ENCODE data around the gene RHBDL1.

Gene RHBDL1

GRCh38 chr16:652454-653305, 22.8 kb upstream of the RHBDL1 start:
- no peak for DNase-seq (ENCODE audit: extremely low read depth in 1 of 2, low read depth in 1 of 2)

- no peak for DNase-seq (ENCODE audit: extremely low read depth in 1 of 2, low read depth in 1 of 2)
Observed at GRCh38 chr16:654034-654433, 21.4 kb upstream of the RHBDL1 start.

- DNase-seq (ENCODE audit: extremely low read depth in 1 of 2, low read depth in 1 of 2): no peak
Observed at GRCh38 chr16:657487-657886, 18.0 kb upstream of the RHBDL1 start.

- no peak for DNase-seq (ENCODE audit: extremely low read depth in 1 of 2, low read depth in 1 of 2)
Observed at GRCh38 chr16:658679-659571, 16.5 kb upstream of the RHBDL1 start.

- no peak for DNase-seq (ENCODE audit: extremely low read depth in 1 of 2, low read depth in 1 of 2)
Observed at GRCh38 chr16:659618-660017, 15.9 kb upstream of the RHBDL1 start.

- no peak for DNase-seq (ENCODE audit: extremely low read depth in 1 of 2, low read depth in 1 of 2)
Observed at GRCh38 chr16:660132-660458, 15.4 kb upstream of the RHBDL1 start.

- DNase-seq (ENCODE audit: extremely low read depth in 1 of 2, low read depth in 1 of 2): no peak
Observed at GRCh38 chr16:660459-661183, 14.8 kb upstream of the RHBDL1 start.

- no peak for DNase-seq (ENCODE audit: extremely low read depth in 1 of 2, low read depth in 1 of 2)
Observed at GRCh38 chr16:661184-661821, 14.2 kb upstream of the RHBDL1 start.

GRCh38 chr16:662095-662494, 13.4 kb upstream of the RHBDL1 start:
- no peak for DNase-seq (ENCODE audit: extremely low read depth in 1 of 2, low read depth in 1 of 2)

- no peak for DNase-seq (ENCODE audit: extremely low read depth in 1 of 2, low read depth in 1 of 2)
Observed at GRCh38 chr16:662597-662996, 12.9 kb upstream of the RHBDL1 start.

GRCh38 chr16:666572-666971, 8.9 kb upstream of the RHBDL1 start:
- DNase-seq (ENCODE audit: extremely low read depth in 1 of 2, low read depth in 1 of 2): no peak

- no peak for DNase-seq (ENCODE audit: extremely low read depth in 1 of 2, low read depth in 1 of 2)
Observed at GRCh38 chr16:667113-667779, 8.2 kb upstream of the RHBDL1 start.

- DNase-seq (ENCODE audit: extremely low read depth in 1 of 2, low read depth in 1 of 2): peak; percentile 87 to 92
Observed at GRCh38 chr16:667780-668518, 7.5 kb upstream of the RHBDL1 start, which contains the start of gene RHOT2. TSS of gene RHOT2 (plus strand) at chr16:668132. CDS start at chr16:668200, 68 bp downstream.

- DNase-seq (ENCODE audit: extremely low read depth in 1 of 2, low read depth in 1 of 2): no peak
Observed at GRCh38 chr16:668519-669171, 6.8 kb upstream of the RHBDL1 start.

GRCh38 chr16:669666-670065, 5.8 kb upstream of the RHBDL1 start:
- DNase-seq (ENCODE audit: extremely low read depth in 1 of 2, low read depth in 1 of 2): no peak

GRCh38 chr16:670485-671352, 4.8 kb upstream of the RHBDL1 start:
- no peak for DNase-seq (ENCODE audit: extremely low read depth in 1 of 2, low read depth in 1 of 2)

- DNase-seq (ENCODE audit: extremely low read depth in 1 of 2, low read depth in 1 of 2): no peak
Observed at GRCh38 chr16:671353-672131, 3.9 kb upstream of the RHBDL1 start.

All from stimulated activated CD8-positive, alpha-beta memory T cell treated with anti-CD3 and anti-CD28 coated beads, Interleukin-7, amount 100 ng/mL, for 48 hours (primary cell).